Testis (tissue), 3 donors: ENCODE results near the gene GNL3L. TPM values are rescaled to one million over a fixed set of nuclear protein-coding genes. Genes with fewer than 3 reads are reported as not detected.
A peak's percentile ranks its signal among the peaks of the same experiment; 100 is the strongest.

ENCODE experiments used
- DNase-seq: peaks from one replicate; pipeline ENCODE4 v3.0.0-alpha.2; 2019
- H3K27ac ChIP-seq, 2 donors: fragments of 200-600 bp; sonication (generic); one replicate each; pipeline ENCODE4 v1.5.1; 2019
- H3K27me3 ChIP-seq: fragments of 200-600 bp; sonication (generic); one replicate; pipeline ENCODE4 v1.5.1; 2019
- H3K36me3 ChIP-seq: fragments of 200-600 bp; sonication (generic); one replicate; pipeline ENCODE4 v1.5.1; 2017; ENCODE audit warnings: low read depth; ENCODE audit errors: missing control alignments
- H3K4me1 ChIP-seq: fragments of 200-600 bp; sonication (generic); one replicate; pipeline ENCODE4 v1.5.1; 2019
- H3K4me3 ChIP-seq, 2 donors: fragments of 200-600 bp; sonication (generic); one replicate each; pipeline ENCODE4 v1.5.1; 2017 to 2019
- H3K9me3 ChIP-seq: fragments of 200-600 bp; sonication (generic); one replicate; pipeline ENCODE4 v1.5.1; 2017
- POLR2A ChIP-seq: fragments of 450-650 bp; IDR thresholded peaks from one replicate; pipeline ENCODE4 v1.6.1; 2017; ENCODE audit warnings: antibody characterized with exemption, mild to moderate bottlenecking, moderate library complexity
- WGBS, 2 donors: methylation state at CpG; one replicate each; pipeline ENCODE4 v1.1.5; 2018; 5-methylcytosine and 5-hydroxymethylcytosine counted together
- intact Hi-C: fragments of 100-400 bp; cut with DNase I; formaldehyde crosslinking; loops from one replicate; pipeline ENCODE4 v1.15.1; 2023; ENCODE audit warnings: low total_unique reads
- polyA plus RNA-seq: library from polyadenylated mRNA; stranded (reverse); fragments of 350-450 nt; fragmentation: Illumina TruSeq; extraction: RNeasy Lipid Tissue Mini Kit (QIAGEN cat#74804); gene quantifications from one replicate; pipeline ENCODE4 v1.2.3, GENCODE V29; 2014; ENCODE audit warnings: low read depth, low replicate concordance; ENCODE audit not compliant: insufficient read depth
- total RNA-seq, 2 donors: library from RNA; depleted of rRNA; stranded (reverse); fragments of >200 nt; gene quantifications; one replicate each; pipeline ENCODE4 v1.2.3, GENCODE V29; 2016
- TF ChIP-seq, protein P1 (sequence below), 3 experiments: fragments of 450-650 bp in 2 of 3; fragments of 200-600 bp in 1 of 3; sonication (generic) in 1 of 3; IDR thresholded peaks; one replicate each; pipeline ENCODE4 v1.5.1; 2016 to 2019; ENCODE audit warnings: antibody characterized with exemption in 3 of 3, mild to moderate bottlenecking in 2 of 3, moderate library complexity in 1 of 3

Gene GNL3L
- total and polyA plus RNA-seq, 3 donors from 2014 or later, result 7.4 to 32.3 (median 27.6) TPM

DNA sequence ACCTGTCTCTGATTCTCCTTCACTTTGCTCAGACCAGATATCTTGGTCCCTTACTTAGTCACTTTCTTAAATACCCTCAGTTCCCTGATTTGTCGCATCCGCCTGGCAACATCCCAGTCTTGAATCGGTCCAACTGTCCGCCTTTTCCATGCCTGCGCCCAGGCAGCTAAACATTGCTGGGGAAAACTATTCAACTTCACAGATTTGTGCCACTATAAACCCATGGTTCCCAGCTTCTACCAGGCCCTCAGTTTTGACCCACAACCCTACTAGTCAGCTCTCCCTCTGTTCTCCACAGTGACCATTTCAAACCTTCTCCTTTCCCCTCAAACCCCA is 33.5 kb upstream of the GNL3L start:
- Histone ChIP-seq H3K27ac (peak overlapping the region in 1 of 2 donors; percentile 72), H3K9me3 (no peaks in the 10 kb centered on the region), H3K4me1 (no peaks in the 10 kb centered on the region), H3K36me3 (no peaks in the 10 kb centered on the region), H3K4me3 (no peak overlapping the region), H3K27me3 (no peaks in the 10 kb centered on the region)
- intact Hi-C loops, result no loop called here
- DNase-seq, result no peak
- no peak for TF ChIP-seq POLR2A
- WGBS, 2 donors, result 18 to 30% methylated on average over 5 of the region's 5 CpGs

- TF ChIP-seq, protein P1, sequence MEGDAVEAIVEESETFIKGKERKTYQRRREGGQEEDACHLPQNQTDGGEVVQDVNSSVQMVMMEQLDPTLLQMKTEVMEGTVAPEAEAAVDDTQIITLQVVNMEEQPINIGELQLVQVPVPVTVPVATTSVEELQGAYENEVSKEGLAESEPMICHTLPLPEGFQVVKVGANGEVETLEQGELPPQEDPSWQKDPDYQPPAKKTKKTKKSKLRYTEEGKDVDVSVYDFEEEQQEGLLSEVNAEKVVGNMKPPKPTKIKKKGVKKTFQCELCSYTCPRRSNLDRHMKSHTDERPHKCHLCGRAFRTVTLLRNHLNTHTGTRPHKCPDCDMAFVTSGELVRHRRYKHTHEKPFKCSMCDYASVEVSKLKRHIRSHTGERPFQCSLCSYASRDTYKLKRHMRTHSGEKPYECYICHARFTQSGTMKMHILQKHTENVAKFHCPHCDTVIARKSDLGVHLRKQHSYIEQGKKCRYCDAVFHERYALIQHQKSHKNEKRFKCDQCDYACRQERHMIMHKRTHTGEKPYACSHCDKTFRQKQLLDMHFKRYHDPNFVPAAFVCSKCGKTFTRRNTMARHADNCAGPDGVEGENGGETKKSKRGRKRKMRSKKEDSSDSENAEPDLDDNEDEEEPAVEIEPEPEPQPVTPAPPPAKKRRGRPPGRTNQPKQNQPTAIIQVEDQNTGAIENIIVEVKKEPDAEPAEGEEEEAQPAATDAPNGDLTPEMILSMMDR (IDR thresholded peaks at IDR 0.05), result no peak
- no peak for TF ChIP-seq POLR2A
- 62 to 79% methylated on average over 6 of the region's 6 CpGs for whole genome bisulfite sequencing, 2 donors
- intact Hi-C loops, result no loop called here
Observed at GRCh38 chrX:54496936-54497335, 33.1 kb upstream of the GNL3L start.

GRCh38 chrX:54509400-54509799 is 20.6 kb upstream of the GNL3L start:
- H3K27ac ChIP-seq, result no peak overlapping the region
- intact Hi-C loops, result no loop called here
- TF ChIP-seq, protein P1 (IDR thresholded peaks at IDR 0.05), result no peak
- no peak for TF ChIP-seq POLR2A
- DNase-seq, result no peak
- H3K27me3 ChIP-seq, result no peaks in the 10 kb centered on the region
- no peaks in the 10 kb centered on the region for H3K4me1 ChIP-seq
- no peaks in the 10 kb centered on the region for H3K9me3 ChIP-seq
- H3K36me3 ChIP-seq, result no peaks in the 10 kb centered on the region
- WGBS, 2 donors, result 47 to 61% methylated on average over 2 to 4 of the region's 4 CpGs
- H3K4me3 ChIP-seq, result no peak overlapping the region

More at GRCh38 chrX:54496936-54497335, 33.1 kb upstream of the GNL3L start:
- Histone ChIP-seq H3K9me3 (no peaks in the 10 kb centered on the region), H3K36me3 (no peaks in the 10 kb centered on the region), H3K27me3 (no peaks in the 10 kb centered on the region), H3K27ac (no peak overlapping the region), H3K4me3 (no peak overlapping the region), H3K4me1 (no peaks in the 10 kb centered on the region)
- DNase-seq, result no peak

DNA sequence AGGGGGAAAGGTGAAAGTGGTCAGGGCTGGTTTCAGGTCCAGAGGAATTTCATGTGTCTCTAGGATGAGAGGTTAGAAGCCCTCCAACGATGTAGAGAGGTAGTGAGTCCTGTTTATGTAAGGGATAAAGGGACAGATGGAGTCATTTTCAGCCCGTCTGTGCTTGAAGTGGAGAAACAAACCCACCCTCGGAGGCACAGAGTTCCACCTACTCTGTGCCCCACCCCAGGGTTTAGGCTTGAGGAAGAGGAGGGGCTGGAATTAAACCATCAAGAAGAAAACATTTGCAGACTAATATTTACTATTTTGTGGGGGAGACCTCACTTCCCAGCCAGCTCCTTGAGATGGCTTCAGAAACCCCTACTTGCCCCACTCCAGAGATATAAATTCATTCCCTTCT is 868 bp upstream of the GNL3L start:
- no peak for TF ChIP-seq POLR2A
- TF ChIP-seq, protein P1 (IDR thresholded peaks at IDR 0.05), result no peak
- Histone ChIP-seq H3K27ac (peak overlapping the region; percentile 42 to 77), H3K27me3 (no peaks in the 10 kb centered on the region), H3K36me3 (no peaks in the 10 kb centered on the region), H3K4me1 (no peaks in the 10 kb centered on the region), H3K4me3 (peak overlapping the region; percentile 63 to 71), H3K9me3 (no peaks in the 10 kb centered on the region)
- intact Hi-C loops, result no loop called here
- WGBS, 2 donors, result 23 to 35% methylated on average over 3 of the region's 3 CpGs
- no peak for DNase-seq

DNA sequence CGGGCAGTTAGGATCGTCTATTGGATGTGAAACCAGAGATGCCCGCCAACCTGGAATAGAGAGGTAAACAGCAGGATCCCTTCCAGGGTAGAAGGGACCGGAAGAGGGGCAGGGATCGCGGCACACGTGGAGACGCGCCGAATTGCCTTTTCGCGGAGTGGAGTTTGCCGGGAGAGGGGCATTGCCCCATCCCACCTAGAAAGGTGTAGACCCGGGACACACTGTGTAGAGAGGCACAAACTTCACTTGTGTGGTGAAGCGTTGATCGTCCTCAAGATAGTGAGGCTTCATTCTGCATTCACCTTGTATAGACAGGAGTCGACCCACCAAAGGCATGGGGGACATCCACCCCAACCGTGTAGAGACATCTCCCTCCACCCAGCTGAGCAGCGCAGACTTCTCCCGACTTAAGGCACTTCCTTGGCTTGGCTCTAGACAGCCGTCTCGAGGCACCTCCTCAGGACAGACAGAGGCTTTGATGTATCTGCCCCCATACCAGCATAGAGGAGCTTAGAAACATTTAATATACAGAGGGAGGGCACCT is 410 bp downstream of the GNL3L start:
- H3K27ac ChIP-seq, result peak overlapping the region in 1 of 2 donors; percentile 42
- 0 to 12% methylated on average over 15 to 16 of the region's 22 CpGs for WGBS, 2 donors
- DNase-seq, result no peak

More for the DNA sequence above, 410 bp downstream of the GNL3L start:
- Histone ChIP-seq H3K9me3 (no peaks in the 10 kb centered on the region), H3K4me1 (no peaks in the 10 kb centered on the region), H3K27me3 (no peaks in the 10 kb centered on the region), H3K4me3 (peak overlapping the region; percentile 63 to 71), H3K36me3 (no peaks in the 10 kb centered on the region)
- TF ChIP-seq, protein P1 (IDR thresholded peaks at IDR 0.05), result no peak
- TF ChIP-seq POLR2A, result no peak
- intact Hi-C loops, result no loop called here
